Osteoblast (primary cell): ENCODE data around the gene CCDC68. TPM values are rescaled to one million over a fixed set of nuclear protein-coding genes. Genes with fewer than 3 reads are reported as not detected.

Source experiments
- DNase-seq: peaks from one replicate; pipeline ENCODE4 v3.0.0; 2011; ENCODE audit warnings: low spot score, mixed read lengths; ENCODE audit not compliant: insufficient read length; ENCODE audit errors: missing footprints
- H2AFZ ChIP-seq: 2 replicates; pipeline ENCODE4 v1.6.0; 2011; ENCODE audit warnings: mild to moderate bottlenecking, low read length
- H3K27ac ChIP-seq: 2 replicates; pipeline ENCODE4 v1.5.1; 2011; ENCODE audit warnings: mild to moderate bottlenecking, low read depth, low read length, moderate library complexity
- H3K27me3 ChIP-seq: 2 replicates; pipeline ENCODE4 v1.6.0; 2012; ENCODE audit warnings: mild to moderate bottlenecking, control low read depth, inconsistent platforms, low read length, moderate library complexity; ENCODE audit not compliant: insufficient read depth
- H3K36me3 ChIP-seq: 2 replicates; pipeline ENCODE4 v1.5.1; 2011; ENCODE audit warnings: mild to moderate bottlenecking, low read length, control low read depth, moderate library complexity; ENCODE audit not compliant: insufficient read depth
- H3K4me1 ChIP-seq: 2 replicates; pipeline ENCODE4 v1.5.1; 2011; ENCODE audit warnings: mild to moderate bottlenecking, low read length, control low read depth, moderate library complexity; ENCODE audit not compliant: insufficient read depth
- H3K4me2 ChIP-seq: 2 replicates; pipeline ENCODE4 v1.6.0; 2011; ENCODE audit warnings: mild to moderate bottlenecking, low read length; ENCODE audit not compliant: insufficient read depth
- H3K4me3 ChIP-seq: fragments of 200-600 bp; sonication (generic); 3 replicates; pipeline ENCODE4 v1.5.1; 2012; ENCODE audit warnings: mild to moderate bottlenecking, low read length, inconsistent platforms; ENCODE audit not compliant: insufficient read depth
- H3K79me2 ChIP-seq: 2 replicates; pipeline ENCODE4 v1.6.0; 2012; ENCODE audit warnings: mild to moderate bottlenecking, low read length, control low read depth, inconsistent platforms; ENCODE audit not compliant: insufficient read depth
- H3K9me3 ChIP-seq: 2 replicates; pipeline ENCODE4 v1.5.1; 2011; ENCODE audit warnings: low read depth, low read length, control low read depth
- H4K20me1 ChIP-seq: 2 replicates; pipeline ENCODE4 v1.6.0; 2012; ENCODE audit warnings: mild to moderate bottlenecking, low read length, control low read depth; ENCODE audit not compliant: insufficient read depth
- total RNA-seq: library from RNA; depleted of rRNA; stranded (reverse); fragments of >200 nt; gene quantifications from 2 replicates; pipeline ENCODE4 v1.2.3, GENCODE V29; 2012
- TF ChIP-seq, protein P1 (sequence below): IDR thresholded peaks from 2 replicates; pipeline ENCODE4 v1.5.1; 2011; ENCODE audit warnings: mild to moderate bottlenecking, low read depth, low read length, moderate library complexity; ENCODE audit errors: extremely low read depth

Gene CCDC68
- total RNA-seq, 1 donor: 9.0 TPM

GRCh38 chr18:54900290-54900689 is 59.0 kb downstream of the CCDC68 start:
- TF ChIP-seq, protein P1, sequence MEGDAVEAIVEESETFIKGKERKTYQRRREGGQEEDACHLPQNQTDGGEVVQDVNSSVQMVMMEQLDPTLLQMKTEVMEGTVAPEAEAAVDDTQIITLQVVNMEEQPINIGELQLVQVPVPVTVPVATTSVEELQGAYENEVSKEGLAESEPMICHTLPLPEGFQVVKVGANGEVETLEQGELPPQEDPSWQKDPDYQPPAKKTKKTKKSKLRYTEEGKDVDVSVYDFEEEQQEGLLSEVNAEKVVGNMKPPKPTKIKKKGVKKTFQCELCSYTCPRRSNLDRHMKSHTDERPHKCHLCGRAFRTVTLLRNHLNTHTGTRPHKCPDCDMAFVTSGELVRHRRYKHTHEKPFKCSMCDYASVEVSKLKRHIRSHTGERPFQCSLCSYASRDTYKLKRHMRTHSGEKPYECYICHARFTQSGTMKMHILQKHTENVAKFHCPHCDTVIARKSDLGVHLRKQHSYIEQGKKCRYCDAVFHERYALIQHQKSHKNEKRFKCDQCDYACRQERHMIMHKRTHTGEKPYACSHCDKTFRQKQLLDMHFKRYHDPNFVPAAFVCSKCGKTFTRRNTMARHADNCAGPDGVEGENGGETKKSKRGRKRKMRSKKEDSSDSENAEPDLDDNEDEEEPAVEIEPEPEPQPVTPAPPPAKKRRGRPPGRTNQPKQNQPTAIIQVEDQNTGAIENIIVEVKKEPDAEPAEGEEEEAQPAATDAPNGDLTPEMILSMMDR: no peak
- Histone ChIP-seq H2AFZ (no peak overlapping the region), H3K4me2 (no peak overlapping the region), H3K27ac (no peak overlapping the region), H3K4me1 (no peaks in the 10 kb centered on the region), H3K27me3 (no peaks in the 10 kb centered on the region), H3K9me3 (no peaks in the 10 kb centered on the region), H3K4me3 (no peak overlapping the region), H4K20me1 (no peaks in the 10 kb centered on the region), H3K36me3 (no peaks in the 10 kb centered on the region), H3K79me2 (no peaks in the 10 kb centered on the region)
- DNase-seq: no peak

- Histone ChIP-seq H3K27me3 (no peaks in the 10 kb centered on the region), H3K36me3 (no peaks in the 10 kb centered on the region), H3K27ac (no peak overlapping the region), H2AFZ (no peak overlapping the region), H3K4me2 (no peak overlapping the region), H3K4me1 (no peaks in the 10 kb centered on the region), H3K4me3 (no peak overlapping the region), H3K9me3 (no peaks in the 10 kb centered on the region), H4K20me1 (no peaks in the 10 kb centered on the region), H3K79me2 (no peaks in the 10 kb centered on the region)
- no peak for DNase-seq
- TF ChIP-seq, protein P1: no peak
Observed at GRCh38 chr18:54899500-54899899, 59.8 kb downstream of the CCDC68 start.

GRCh38 chr18:54888933-54889332 is 70.3 kb downstream of the CCDC68 start:
- Histone ChIP-seq H3K4me3 (no peak overlapping the region), H4K20me1 (no peaks in the 10 kb centered on the region), H3K9me3 (no peaks in the 10 kb centered on the region), H3K4me2 (peak overlapping the region; percentile 20), H3K27ac (peak overlapping the region; percentile 66), H3K4me1 (peaks cover 30% of the 10 kb centered on the region), H3K79me2 (no peaks in the 10 kb centered on the region), H3K27me3 (no peaks in the 10 kb centered on the region), H2AFZ (no peak overlapping the region), H3K36me3 (no peaks in the 10 kb centered on the region)
- TF ChIP-seq, protein P1: no peak
- peak; percentile 21 for DNase-seq

DNA sequence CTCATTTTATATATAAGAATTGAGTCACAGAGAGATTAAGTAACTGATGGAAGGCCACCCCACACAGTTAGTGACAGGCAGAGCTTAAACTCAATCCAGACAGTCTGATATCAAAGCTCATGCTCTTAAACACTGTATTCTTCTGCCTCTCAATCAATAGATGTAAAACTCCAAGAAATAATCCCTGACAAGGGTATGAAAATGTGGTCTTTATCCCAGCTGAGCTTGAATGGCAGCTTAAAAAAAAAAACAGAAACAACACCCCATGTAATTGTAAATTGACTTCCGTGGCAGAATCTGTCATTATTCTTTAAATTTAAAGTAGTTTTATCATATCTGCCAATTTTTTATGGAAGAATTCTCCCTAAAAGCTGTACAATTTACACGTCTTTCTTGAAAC is 70.9 kb downstream of the CCDC68 start:
- Histone ChIP-seq H3K4me2 (peak overlapping the region; percentile 20), H3K4me1 (peaks cover 35% of the 10 kb centered on the region), H3K79me2 (no peaks in the 10 kb centered on the region), H3K4me3 (no peak overlapping the region), H2AFZ (no peak overlapping the region), H4K20me1 (no peaks in the 10 kb centered on the region), H3K36me3 (no peaks in the 10 kb centered on the region), H3K27me3 (no peaks in the 10 kb centered on the region), H3K9me3 (no peaks in the 10 kb centered on the region), H3K27ac (peak overlapping the region; percentile 66)
- TF ChIP-seq, protein P1: no peak
- no peak for DNase-seq
